Common myeloid progenitor, CD34-positive (primary cell): ENCODE results near the gene TSHB.
"Not testable (repeated sequence)": the region's sequence is repeated elsewhere in the genome, so short reads cannot be mapped to it uniquely, and the experiment has no call there.

Experiments
- CTCF ChIA-PET: fragments of 350-600 bp; sonication (Branson Sonifier 250); formaldehyde crosslinking; loops from one replicate; lab custom pipeline; 2021; ENCODE audit warnings: antibody characterized with exemption; lab: Charles Lee
- POLR2A ChIA-PET: fragments of 350-600 bp; sonication (Branson Sonifier 250); formaldehyde crosslinking; loops from one replicate; lab custom pipeline; 2021; ENCODE audit warnings: antibody characterized with exemption; lab: Charles Lee
- DNase-seq, 3 donors: peaks; one replicate each; pipeline versions ENCODE4 v3.0.0 to v3.0.0-alpha.2; 2013
- H3K27ac ChIP-seq, 2 experiments: 1 replicate in 1 of 2; 2 replicates in 1 of 2; pipeline ENCODE4 v1.7.0; 2013; ENCODE audit warnings: inconsistent platforms in 2 of 2, low read length in 2 of 2, mild to moderate bottlenecking in 2 of 2, low read depth in 1 of 2, moderate library complexity in 1 of 2; ENCODE audit not compliant: severe bottlenecking in 2 of 2, insufficient read depth in 1 of 2, poor library complexity in 1 of 2
- H3K27me3 ChIP-seq, 5 experiments: replicated peaks in 2 of 5; 1 replicate in 3 of 5; 2 replicates in 2 of 5; pipeline versions ENCODE4 v1.6.1 to v1.7.0; 2013; ENCODE audit warnings: low read length in 4 of 5, mild to moderate bottlenecking in 2 of 5, moderate library complexity in 2 of 5, inconsistent platforms in 1 of 5; ENCODE audit not compliant: insufficient read depth in 5 of 5, control insufficient read depth in 4 of 5
- H3K36me3 ChIP-seq, 4 experiments: 1 replicate in 2 of 4; 2 replicates in 2 of 4; pipeline versions ENCODE4 v1.6.1 to v1.7.0; 2013; ENCODE audit warnings: low read length in 3 of 4, control low read depth in 1 of 4, mild to moderate bottlenecking in 1 of 4; ENCODE audit not compliant: control insufficient read depth in 4 of 4, insufficient read depth in 4 of 4
- H3K4me1 ChIP-seq, 4 experiments: 1 replicate in 3 of 4; 2 replicates in 1 of 4; pipeline versions ENCODE4 v1.6.1 to v1.7.1; 2013; ENCODE audit warnings: low read length in 3 of 4, mild to moderate bottlenecking in 3 of 4, control low read depth in 1 of 4, inconsistent platforms in 1 of 4, moderate library complexity in 1 of 4; ENCODE audit not compliant: control insufficient read depth in 4 of 4, insufficient read depth in 4 of 4; ENCODE audit errors: control extremely low read depth in 1 of 4
- H3K4me3 ChIP-seq, 7 experiments: 1 replicate in 4 of 7; 2 replicates in 3 of 7; pipeline versions ENCODE4 v1.5.1 to v1.7.0; 2013; ENCODE audit warnings: mild to moderate bottlenecking in 7 of 7, low read length in 6 of 7, moderate library complexity in 6 of 7, inconsistent platforms in 2 of 7, low read depth in 2 of 7, control low read depth in 1 of 7; ENCODE audit not compliant: insufficient read depth in 4 of 7, control insufficient read depth in 1 of 7; ENCODE audit errors: extremely low read depth in 1 of 7
- H3K9me3 ChIP-seq, 5 experiments: 1 replicate in 4 of 5; 2 replicates in 1 of 5; pipeline versions ENCODE4 v1.6.1 to v1.7.1; 2013; ENCODE audit warnings: low read length in 4 of 5, mild to moderate bottlenecking in 2 of 5, inconsistent platforms in 1 of 5, low read depth in 1 of 5, moderate library complexity in 1 of 5; ENCODE audit not compliant: control insufficient read depth in 4 of 5, insufficient read depth in 2 of 5; ENCODE audit errors: control extremely low read depth in 1 of 5
- WGBS: methylation state at CpG from one replicate; pipeline ENCODE4 v1.1.5; 2013; ENCODE audit not compliant: insufficient coverage; 5-methylcytosine and 5-hydroxymethylcytosine counted together

Gene TSHB

GRCh38 chr1:115012434-115012833 lies 17.2 kb upstream of the TSHB start:
- H3K27me3 ChIP-seq = no peaks in the 10 kb centered on the region
- WGBS = no CpG with 5 or more reads among the region's 1 CpG
- CTCF ChIA-PET = no interaction called here

DNA sequence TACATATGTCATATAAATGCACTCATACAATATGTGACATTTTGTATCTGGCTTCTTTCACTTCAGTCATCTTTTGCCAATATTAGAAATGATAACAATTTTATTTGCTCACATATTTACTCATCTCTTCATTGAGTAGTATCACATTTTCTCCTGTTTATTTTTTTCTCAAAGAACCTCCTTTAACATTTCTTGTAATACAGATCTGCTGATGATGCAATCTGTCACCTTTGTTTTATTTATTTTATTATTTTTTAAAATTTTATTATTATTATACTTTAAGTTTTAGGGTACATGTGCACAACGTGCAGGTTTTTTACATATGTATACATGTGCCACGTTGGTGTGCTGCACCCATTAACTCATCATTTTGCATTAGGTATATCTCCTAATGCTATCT lies 15.8 kb upstream of the TSHB start:
- Histone ChIP-seq H3K36me3 (no peaks in the 10 kb centered on the region), H3K9me3 (no peaks in the 10 kb centered on the region), H3K4me1 (no peaks in the 10 kb centered on the region), H3K27ac (no peak overlapping the region), H3K4me3 (no peak overlapping the region), H3K27me3 (no peaks in the 10 kb centered on the region)
- WGBS = 100% methylated on average over 2 of the region's 2 CpGs
- ChIA-PET POLR2A (no interaction called here), CTCF (no interaction called here)
- no peak for DNase-seq

More at GRCh38 chr1:115012434-115012833, 17.2 kb upstream of the TSHB start:
- Histone ChIP-seq H3K36me3 (no peaks in the 10 kb centered on the region), H3K4me1 (no peaks in the 10 kb centered on the region), H3K4me3 (no peak overlapping the region), H3K27ac (no peak overlapping the region), H3K9me3 (no peaks in the 10 kb centered on the region)
- POLR2A ChIA-PET = no interaction called here
- no peak for DNase-seq

GRCh38 chr1:115019549-115019948 lies 10.1 kb upstream of the TSHB start:
- H3K27ac ChIP-seq, CTCF ChIA-PET, DNase-seq, H3K4me1 ChIP-seq, H3K4me3 ChIP-seq, POLR2A ChIA-PET, H3K9me3 ChIP-seq, H3K36me3 ChIP-seq, H3K27me3 ChIP-seq: not testable (repeated sequence)
- 100% methylated on average over 8 of the region's 9 CpGs for WGBS

GRCh38 chr1:115021145-115021544 lies 8.5 kb upstream of the TSHB start:
- no peak for DNase-seq
- no CpG with 5 or more reads among the region's 1 CpG for WGBS
- Histone ChIP-seq H3K36me3 (no peaks in the 10 kb centered on the region), H3K27ac (no peak overlapping the region), H3K4me1 (no peaks in the 10 kb centered on the region), H3K4me3 (no peak overlapping the region), H3K27me3 (no peaks in the 10 kb centered on the region), H3K9me3 (no peaks in the 10 kb centered on the region)
- ChIA-PET CTCF (no interaction called here), POLR2A (no interaction called here)

DNA sequence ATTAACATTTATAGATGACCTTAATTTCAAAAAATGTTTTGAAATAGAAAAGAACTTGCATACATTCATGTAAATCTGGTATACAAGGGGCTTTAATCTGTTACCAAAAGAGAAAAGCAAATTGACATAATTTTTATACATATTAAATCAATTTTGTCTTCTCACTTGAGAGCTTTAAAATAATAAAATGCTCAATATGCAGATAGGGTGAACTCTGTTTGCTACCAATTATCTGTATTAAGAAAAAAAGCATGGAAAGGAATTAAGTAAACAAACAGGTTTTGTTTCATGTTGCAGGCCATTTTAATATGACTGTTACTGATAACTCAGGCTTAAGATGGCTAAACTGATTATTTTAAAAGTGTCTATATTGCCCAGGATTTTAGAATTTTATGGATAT lies 6.0 kb upstream of the TSHB start:
- H3K27ac ChIP-seq = no peak overlapping the region
- no peaks in the 10 kb centered on the region for H3K4me1 ChIP-seq
- POLR2A ChIA-PET = no interaction called here
- CTCF ChIA-PET = no interaction called here
- DNase-seq = no peak
- H3K36me3 ChIP-seq = no peaks in the 10 kb centered on the region
- no peaks in the 10 kb centered on the region for H3K9me3 ChIP-seq
- no peaks in the 10 kb centered on the region for H3K27me3 ChIP-seq
- no peak overlapping the region for H3K4me3 ChIP-seq

DNA sequence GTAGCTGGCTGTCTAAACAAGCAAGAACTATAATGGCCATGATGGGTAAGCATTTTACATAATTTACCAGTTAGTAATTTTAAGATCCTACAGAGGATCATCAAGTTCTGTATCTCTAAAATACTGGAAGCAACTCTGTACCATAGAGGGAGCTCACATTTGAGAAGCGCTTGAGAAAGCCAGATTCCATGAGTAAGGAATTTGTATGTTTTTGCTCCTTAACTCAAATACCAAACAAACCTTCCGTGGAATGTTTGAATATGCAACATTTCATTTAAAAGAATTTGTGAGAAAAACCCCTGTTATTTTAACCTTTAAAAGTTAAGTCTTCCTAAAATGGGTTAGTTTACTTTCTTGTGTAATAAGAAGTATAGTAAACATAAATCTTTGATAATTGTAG lies 2.0 kb downstream of the TSHB start:
- no CpG with 5 or more reads among the region's 2 CpGs for WGBS
- no peaks in the 10 kb centered on the region for H3K36me3 ChIP-seq
- no peaks in the 10 kb centered on the region for H3K27me3 ChIP-seq
- H3K4me3 ChIP-seq = no peak overlapping the region
- H3K27ac ChIP-seq = no peak overlapping the region
- H3K4me1 ChIP-seq = no peaks in the 10 kb centered on the region
- ChIA-PET CTCF (no interaction called here), POLR2A (no interaction called here)
- no peaks in the 10 kb centered on the region for H3K9me3 ChIP-seq
- DNase-seq = no peak

GRCh38 chr1:115035652-115036051 lies 6.0 kb downstream of the TSHB start:
- Histone ChIP-seq H3K27me3 (no peaks in the 10 kb centered on the region), H3K4me3 (no peak overlapping the region), H3K36me3 (peaks cover 0 to 7% (median 3%) of the 10 kb centered on the region in 4 experiments), H3K9me3 (no peaks in the 10 kb centered on the region), H3K4me1 (no peaks in the 10 kb centered on the region), H3K27ac (no peak overlapping the region)
- DNase-seq = no peak
- no CpG with 5 or more reads among the region's 1 CpG for WGBS
- POLR2A ChIA-PET = no interaction called here
- CTCF ChIA-PET = interaction anchor here (1.3 kb wide), 1 partner anchor 59 kb away, joined by 3 read pairs; no protein-coding TSS in a partner anchor
